GOT3 (cell line): Measurements from ENCODE around the gene TMEM134.

Experiments
- DNase-seq: peaks from one replicate; lab custom pipeline; 2025; ENCODE audit warnings: mixed read lengths; lab: John Stamatoyannopoulos, UW

Gene TMEM134

DNA sequence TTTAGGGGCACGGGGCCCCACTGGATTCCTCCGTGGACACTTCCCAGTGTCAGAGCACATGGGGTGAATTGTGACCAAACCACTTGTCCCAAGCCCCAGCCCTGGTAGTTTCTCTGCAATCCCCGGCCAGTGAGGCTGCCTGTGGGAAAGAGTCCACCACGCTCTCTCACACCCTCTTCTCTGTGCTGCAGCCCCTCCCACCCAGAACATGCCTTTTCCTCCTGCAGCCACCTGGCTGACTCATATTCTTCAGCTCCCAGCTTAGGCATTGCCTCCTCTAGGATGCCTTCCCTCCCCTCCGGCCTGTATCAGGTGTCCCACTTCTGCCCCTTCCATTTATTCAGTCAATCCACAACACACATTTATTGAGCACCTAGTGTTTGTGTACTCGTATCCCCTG, 46.2 kb downstream of the TMEM134 start:
- DNase-seq = no peak

DNA sequence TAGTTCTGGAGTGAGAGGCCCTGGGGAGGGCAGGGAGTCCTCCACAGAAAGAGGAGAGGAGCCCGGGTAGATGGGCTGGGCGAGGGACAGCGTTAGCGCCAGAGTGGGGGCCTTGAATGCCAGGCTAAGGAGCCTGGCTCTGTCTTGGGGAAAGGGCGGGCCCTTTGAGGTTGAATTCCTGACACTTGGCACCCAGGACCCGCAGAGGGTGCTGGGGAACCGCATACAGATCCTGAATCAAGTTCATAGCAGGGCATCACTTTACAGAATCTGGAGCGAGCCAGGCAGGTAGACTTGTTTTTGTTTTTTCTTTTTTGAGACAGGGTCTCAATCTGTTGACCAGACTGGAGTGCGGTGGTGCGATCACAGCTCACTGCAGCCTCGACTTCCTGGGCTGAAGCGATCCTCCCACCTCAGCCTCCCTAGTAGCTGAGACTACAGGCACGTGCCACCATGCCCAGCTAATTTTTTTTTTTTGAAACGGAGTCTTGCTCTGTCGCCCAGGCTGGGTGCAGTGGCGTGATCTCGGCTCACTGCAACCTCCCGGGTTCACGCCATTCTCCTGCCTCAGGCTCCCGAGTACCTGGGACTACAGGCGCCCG, 47.5 kb downstream of the TMEM134 start:
- DNase-seq = no peak

DNA sequence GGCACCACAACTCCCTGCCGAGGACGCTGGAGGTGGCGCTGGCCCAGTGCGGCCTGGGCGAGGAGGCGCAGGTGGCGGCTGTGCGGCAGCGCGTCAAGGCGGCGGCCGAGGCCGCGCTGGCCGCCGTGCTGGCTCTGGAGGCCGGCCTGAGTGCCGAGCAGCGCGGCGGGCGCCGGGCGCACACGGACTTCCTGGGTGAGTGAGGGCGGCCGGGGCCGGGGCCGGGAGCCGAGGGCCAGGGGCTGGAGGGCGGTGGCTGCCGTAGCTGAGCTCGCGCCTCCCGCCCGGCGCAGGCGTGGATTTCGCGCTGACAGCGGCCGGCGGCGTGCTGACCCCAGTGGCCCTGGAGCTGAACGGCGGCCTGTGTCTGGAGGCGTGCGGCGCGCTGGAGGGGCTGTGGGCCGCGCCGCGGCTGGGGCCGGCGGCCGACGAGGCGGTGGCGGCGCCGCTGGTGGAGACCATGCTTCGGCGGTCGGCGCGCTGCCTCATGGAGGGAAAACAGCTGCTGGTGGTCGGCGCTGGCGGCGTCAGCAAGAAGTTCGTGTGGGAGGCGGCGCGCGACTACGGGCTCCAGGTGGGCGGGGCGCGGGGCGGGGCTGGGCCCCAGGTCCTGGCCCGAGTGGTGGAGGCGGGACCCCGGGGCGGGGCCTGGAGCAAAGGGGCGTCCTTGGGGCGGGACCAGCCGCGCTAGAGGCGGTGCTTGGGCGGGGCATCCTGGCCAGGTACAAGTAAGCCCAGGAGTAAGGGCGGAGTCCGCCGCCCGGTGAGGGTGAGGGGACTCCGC, 48.2 kb downstream of the TMEM134 start:
- peak; percentile 65 for DNase-seq

DNA sequence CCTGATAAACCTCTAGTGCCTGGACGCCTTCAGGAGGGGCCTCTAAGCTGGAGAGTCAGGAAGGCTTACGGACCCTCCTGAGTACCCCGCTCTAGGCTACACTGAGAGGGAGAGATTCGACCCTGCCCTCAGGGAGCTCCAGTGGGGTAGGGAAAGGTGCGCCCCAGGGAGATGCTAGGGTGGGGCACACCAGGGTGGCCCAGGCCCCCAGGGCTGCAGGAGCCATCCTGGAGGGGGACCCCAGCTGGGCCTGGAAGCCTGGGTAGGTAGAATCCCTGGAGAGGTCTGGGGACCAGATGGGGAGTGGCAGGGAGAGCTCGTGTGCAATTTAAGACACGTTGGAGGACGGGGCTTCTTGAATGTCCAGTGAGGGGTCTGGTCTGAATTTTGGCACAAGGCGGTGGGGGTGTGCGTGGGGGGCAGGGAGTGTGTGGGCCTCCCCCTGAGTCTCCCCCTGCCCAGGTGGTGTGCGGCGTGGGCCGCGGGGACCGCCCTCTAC, 48.9 kb downstream of the TMEM134 start:
- DNase-seq = no peak

DNA sequence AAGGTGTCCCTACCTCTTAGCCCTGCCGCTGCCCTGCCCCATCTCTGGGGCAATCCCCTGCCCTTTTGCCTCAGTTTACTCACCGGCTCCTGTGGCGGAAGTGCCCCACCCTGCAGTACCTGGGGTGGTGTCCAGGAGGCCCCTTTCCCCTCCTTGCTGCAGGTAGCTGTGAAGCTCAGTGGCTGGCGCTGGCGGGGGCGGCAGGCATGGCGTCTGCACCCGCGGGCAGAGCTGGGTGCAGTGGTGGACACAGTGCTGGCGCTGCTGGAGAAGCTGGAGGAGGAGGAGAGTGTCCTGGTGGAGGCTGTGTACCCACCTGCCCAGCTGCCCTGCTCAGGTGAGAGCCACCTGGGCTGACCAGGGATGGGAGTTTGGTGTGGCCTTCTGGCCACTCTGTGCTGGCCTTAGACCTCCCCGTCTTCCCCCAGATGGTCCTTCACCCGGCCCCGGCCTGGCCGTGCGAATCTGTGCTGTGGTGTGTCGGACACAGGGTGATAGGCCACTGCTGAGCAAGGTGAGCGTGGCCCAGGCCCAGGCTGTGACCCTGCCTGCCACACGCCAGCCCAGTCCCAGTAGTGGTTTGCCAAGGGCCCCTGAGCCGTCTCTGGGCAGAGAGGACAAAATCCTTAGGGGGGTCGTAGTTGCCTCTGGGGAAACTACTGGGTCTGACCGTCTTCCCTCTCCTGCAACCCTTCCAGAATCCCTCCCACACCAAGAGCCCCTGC, 49.6 kb downstream of the TMEM134 start:
- no peak for DNase-seq

DNA sequence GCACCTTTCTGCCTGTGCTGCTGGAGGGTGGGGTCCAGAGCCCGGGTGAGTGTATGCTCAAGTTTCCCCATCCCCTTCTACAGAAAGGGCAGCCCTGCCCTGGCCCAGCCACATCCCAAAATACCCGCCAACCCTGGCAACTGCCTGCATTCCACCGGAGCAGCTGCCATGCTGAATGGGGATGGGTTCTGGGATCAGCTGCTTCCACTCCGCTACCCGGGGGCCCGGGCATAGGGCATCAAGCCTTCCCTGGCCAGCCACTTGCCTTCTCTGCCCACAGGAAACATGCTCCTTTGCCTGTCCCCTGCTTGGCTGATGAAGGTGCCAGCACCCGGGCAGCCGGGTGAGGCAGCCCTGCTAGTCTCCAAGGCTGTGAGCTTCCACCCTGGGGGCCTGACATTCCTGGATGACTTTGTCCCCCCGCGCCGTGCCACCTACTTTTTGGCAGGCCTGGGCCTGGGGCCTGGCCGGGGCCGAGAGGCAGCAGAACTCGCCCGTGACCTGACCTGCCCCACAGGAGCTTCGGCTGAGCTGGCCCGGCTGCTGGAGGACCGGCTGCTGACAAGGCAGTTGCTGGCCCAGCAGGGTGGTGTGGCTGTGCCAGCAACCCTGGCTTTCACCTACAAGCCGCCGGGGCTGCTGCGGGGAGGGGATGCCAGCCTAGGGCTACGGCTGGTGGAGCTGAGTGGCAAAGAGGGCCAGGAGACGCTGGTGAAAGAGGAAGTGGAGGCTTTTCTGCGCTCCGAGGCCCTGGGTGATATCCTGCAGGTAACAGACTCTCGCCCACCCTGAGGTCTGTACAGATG, 50.4 kb downstream of the TMEM134 start:
- DNase-seq = no peak

DNA sequence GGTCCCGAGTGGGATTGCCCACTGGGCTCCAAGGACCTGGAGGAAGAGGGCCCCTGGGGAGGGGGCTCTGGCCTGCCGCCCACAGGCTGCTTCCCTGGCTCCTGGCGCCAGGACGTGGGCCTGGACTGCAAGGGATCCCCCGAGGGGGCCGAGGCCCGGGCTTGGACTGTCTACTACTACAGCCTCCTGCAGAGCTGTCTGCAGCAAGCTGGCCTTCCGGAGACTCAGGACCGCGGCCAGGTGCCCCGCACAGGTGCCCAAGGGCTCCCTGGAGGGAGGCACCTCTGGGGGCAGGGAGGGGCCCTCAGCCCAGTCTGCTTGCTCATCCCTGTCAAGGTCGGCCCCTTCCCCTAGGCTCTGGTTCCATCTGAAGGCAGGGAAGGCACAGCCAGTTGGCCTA, 51.6 kb downstream of the TMEM134 start:
- no peak for DNase-seq

DNA sequence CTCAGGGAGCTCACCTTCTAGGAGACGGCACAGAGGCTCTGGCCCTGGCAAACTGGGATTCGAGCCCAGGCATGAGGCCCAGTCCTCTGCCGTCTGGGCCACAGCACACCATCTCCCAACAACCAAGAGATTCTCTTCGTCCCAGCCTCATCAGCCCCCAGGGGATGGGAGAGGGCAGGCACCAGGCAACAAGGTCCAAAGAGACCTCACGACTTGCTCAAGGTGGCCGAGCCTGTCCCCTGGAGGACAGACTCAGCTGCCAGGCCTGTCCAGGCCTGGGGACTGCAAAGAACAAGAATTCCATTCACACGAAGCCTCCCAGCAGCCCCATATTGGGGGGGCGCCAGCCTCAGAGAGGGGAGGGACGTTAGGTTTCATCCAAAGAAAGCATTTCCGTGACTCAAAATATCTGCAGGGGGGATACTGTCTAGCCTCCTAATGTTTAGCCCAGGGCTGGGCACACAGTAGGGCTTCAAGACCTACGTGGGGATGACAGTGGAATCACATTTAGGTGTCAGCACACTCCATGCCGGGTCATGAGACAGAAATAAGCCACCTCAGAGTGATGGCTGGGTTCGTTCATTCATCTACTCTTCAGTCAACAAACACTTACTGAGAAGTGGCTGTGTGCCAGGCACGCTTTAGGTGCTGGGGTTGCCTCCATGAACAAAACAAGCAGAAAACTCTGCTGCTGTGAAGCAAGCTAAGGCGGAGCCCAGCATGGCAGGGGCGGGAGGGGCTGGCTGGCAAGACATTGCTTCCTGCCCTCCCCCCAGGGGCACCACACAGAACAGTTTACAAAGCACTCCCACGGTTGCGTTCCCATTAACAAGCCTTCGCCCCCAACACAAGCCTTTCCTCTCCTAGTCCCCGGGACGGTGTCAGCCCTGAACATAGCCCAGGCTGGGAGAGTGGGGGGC, 52.4 kb downstream of the TMEM134 start:
- DNase-seq = no peak

DNA sequence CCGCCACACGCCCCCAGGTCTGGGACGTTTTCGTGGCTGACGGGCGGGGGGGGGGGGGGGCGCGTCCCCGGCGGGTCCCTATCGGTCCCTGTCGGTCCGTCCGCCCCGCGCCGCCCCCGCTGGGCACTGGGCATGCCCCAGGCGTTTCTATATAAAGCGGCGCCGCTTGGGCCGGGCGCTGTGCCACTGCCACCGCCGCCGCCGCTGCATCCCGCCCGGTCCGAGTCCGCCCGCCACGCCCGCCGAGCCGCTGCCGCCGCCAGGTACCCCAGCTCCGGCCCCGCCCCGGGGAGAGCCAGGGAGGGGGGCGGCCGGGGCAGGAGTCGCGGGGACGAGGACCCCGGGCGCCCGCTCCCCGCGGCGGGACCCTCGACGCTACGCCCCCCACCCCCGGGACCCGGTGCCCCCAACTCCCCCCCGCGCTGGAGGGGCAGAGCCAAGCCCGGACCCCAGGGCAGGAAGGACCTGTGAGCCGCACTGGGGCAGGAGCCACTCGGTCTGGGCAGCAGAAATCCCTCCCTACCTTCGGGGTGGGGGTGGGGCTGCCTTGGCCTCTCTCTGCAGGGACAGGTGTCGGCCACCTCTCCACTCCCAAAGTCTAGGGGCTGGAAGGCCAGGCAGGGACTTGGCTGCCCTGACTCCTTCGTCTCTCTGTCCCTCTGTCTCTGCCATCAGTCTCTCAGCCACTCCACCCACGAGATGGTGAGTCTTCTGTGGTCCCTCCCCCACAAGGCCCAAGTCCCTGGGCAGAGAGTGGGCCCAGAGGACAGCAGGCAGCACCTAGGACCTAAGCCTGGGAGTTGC, 53.3 kb downstream of the TMEM134 start, which contains the start of gene CARNS1:
TSS of gene CARNS1 (plus strand) at position 178 of the 804 bp plus-strand sequence. CDS start at position 700, 522 bp downstream.
- DNase-seq = no peak

DNA sequence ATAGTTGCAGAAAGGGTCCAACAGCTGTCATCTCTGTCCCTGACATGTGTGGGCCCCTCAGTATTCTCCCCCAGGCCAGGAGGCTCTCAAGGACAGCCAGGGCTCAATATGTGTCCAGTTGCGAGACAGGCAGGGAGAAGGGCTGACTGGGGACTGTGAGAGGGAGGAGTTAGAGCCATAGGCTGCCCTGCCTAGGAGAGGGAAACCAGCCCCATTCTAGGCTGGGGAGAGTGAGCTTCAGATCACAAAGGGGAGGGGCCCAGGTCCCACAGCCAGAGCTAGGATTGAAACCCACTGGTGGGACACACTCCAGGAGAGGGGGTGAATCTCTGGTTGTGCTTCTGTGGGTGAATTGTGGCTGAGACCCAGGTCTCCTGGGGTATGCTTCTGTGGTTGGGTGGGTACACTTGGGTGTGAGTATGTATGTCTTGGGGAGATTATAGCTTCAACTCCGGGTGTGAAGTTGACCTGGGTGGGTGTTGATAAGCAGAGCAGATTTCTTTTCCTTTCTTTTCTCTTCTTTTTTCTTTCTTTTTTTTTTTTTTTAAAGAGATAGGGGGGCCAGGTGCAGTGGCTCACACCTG, 55.7 kb downstream of the TMEM134 start:
- no peak for DNase-seq

DNA sequence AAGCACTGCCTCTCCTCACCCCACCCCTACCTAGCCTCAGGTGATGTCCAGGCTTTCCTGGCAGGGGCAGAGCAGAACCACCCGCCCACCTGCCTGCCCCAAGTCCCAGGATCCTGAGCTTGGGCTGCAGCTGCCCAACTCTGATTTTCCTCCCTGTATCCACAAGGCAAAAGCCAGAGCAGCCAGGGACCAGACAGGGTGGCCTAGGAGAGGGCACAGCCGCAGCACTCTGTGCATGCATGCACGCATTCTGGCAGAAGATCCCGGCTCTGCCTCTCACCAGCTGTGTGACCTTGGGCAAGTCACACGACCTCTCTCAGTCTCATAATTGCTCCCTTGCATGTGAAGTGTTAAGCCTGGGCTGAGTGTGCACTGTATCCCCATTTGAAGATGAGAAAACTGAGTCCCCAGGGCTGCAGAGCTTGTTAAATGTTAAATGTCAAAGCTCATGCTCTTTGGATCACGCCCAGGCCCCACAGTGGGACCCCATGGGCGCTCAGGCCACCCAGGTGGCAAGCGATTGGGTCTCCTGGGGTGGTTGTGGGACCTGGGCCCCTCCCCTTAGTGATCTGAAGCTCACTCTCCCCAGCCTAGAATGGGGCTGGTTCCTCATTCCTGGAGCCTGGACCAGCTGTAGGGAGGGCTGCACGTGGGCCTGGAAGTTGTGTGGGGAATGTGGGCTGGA, 56.4 kb downstream of the TMEM134 start:
- no peak for DNase-seq

DNA sequence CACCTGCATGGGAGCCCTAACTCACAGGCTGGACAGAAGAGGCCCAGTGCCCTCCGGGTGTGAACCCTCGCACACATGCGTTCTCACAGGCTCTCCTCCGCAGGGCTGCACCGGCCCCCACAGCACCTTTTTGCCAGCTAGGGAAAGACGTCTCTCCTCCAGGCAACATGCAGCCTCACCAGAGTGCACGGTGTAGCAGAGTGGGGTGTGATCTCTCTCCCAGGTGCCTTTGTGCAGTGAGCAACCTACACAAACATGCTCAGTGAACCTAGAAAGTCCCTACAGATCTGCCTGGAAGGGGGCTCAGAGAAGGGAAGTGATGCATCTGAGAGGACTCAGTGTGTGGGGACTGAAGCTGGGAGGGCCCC, 57.3 kb downstream of the TMEM134 start:
- DNase-seq = no peak
